Large intestine (tissue), 3 donors: Measurements from ENCODE around the gene FRMD3. TPM values are rescaled to one million over a fixed set of nuclear protein-coding genes. Genes with fewer than 3 reads are reported as not detected.

Source experiments
- DNase-seq, 2 donors: peaks; one replicate each; pipeline versions ENCODE4 v3.0.0 to v3.0.0-alpha.2; 2013
- H3K27ac ChIP-seq: one replicate; pipeline ENCODE4 v1.5.1; 2013; ENCODE audit warnings: low read length
- H3K27me3 ChIP-seq: 2 replicates; pipeline ENCODE4 v1.6.1; 2013; ENCODE audit warnings: low read length; ENCODE audit not compliant: control insufficient read depth, insufficient read depth
- H3K36me3 ChIP-seq: 2 replicates; pipeline ENCODE4 v1.6.1; 2013; ENCODE audit warnings: low read length; ENCODE audit not compliant: control insufficient read depth, insufficient read depth
- H3K4me1 ChIP-seq: one replicate; pipeline ENCODE4 v1.6.1; 2013; ENCODE audit warnings: low read length; ENCODE audit not compliant: control insufficient read depth, insufficient read depth
- H3K4me3 ChIP-seq: one replicate; pipeline ENCODE4 v1.5.1; 2013; ENCODE audit warnings: low read length
- H3K9me3 ChIP-seq: one replicate; pipeline ENCODE4 v1.6.1; 2013; ENCODE audit warnings: mild to moderate bottlenecking, low read depth, low read length, moderate library complexity; ENCODE audit not compliant: control insufficient read depth
- WGBS: methylation state at CpG from one replicate; pipeline ENCODE4 v1.1.5; 2013; ENCODE audit warnings: low lambda C conversion rate; ENCODE audit not compliant: insufficient coverage; 5-methylcytosine and 5-hydroxymethylcytosine counted together
- polyA plus RNA-seq: library from polyadenylated mRNA; unstranded; fragments of 120-200 nt; gene quantifications from one replicate; pipeline ENCODE4 v1.2.1, GENCODE V29; 2013

FRMD3 gene
- polyA plus RNA-seq, 1 donor, result 4.4 TPM

- Histone ChIP-seq H3K27me3 (no peaks in the 10 kb centered on the region), H3K9me3 (no peaks in the 10 kb centered on the region), H3K4me1 (no peaks in the 10 kb centered on the region), H3K27ac (no peak overlapping the region), H3K36me3 (no peaks in the 10 kb centered on the region), H3K4me3 (no peak overlapping the region)
- WGBS, result no CpG with 5 or more reads among the region's 8 CpGs
- DNase-seq, result peak; percentile 39 to 47
Observed at GRCh38 chr9:83304686-83305085, 233.5 kb downstream of the FRMD3 start.

GRCh38 chr9:83299571-83299970 lies 238.6 kb downstream of the FRMD3 start:
- Histone ChIP-seq H3K4me3 (no peak overlapping the region), H3K36me3 (no peaks in the 10 kb centered on the region), H3K27ac (no peak overlapping the region), H3K27me3 (no peaks in the 10 kb centered on the region), H3K9me3 (no peaks in the 10 kb centered on the region), H3K4me1 (no peaks in the 10 kb centered on the region)
- DNase-seq, result no peak
- WGBS, result no CpG with 5 or more reads among the region's 6 CpGs

DNA sequence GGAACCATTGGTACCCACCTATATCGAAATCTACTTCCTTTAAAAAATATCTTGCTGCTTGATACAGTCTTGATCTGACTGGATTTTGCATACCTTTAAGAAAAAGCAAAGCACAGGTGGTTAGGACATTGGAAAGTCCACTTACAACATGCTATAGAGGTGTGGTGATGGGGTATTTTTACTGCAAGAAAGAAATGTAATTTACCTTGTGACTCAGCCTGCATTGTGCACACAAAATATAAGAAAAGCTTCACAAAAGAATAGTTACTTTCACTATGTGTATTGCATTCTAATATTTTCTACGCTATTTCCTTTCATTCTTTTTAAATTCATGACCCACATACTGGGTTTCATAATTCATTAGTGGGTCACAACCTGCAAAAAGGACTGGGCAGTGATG lies 239.1 kb downstream of the FRMD3 start:
- Histone ChIP-seq H3K36me3 (no peaks in the 10 kb centered on the region), H3K27ac (no peak overlapping the region)
- 100% methylated on average over 1 of the region's 2 CpGs for WGBS

DNA sequence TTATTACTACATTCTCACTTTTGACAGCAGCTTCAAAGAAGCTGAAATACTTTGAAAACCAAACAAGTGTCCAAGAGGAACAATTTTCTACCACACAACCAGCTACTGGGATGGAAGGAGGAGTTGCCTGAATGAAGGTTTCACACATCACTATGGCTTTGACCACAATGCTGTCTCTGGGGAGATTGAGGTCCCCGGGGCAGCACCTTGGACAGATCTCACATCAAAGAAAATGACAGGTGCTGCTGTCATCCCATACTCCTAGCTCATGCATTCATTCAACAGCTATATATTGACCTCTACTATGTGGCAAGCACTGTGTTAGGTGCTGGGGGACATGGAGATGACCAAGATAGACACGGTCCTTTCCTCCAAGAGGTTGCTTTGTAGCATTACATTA lies 242.1 kb downstream of the FRMD3 start:
- no CpG with 5 or more reads among the region's 2 CpGs for WGBS
- Histone ChIP-seq H3K9me3 (no peaks in the 10 kb centered on the region), H3K4me1 (no peaks in the 10 kb centered on the region)

More for the DNA sequence above, 239.1 kb downstream of the FRMD3 start:
- DNase-seq, result no peak
- Histone ChIP-seq H3K9me3 (no peaks in the 10 kb centered on the region), H3K27me3 (no peaks in the 10 kb centered on the region), H3K4me3 (no peak overlapping the region), H3K4me1 (no peaks in the 10 kb centered on the region)

DNA sequence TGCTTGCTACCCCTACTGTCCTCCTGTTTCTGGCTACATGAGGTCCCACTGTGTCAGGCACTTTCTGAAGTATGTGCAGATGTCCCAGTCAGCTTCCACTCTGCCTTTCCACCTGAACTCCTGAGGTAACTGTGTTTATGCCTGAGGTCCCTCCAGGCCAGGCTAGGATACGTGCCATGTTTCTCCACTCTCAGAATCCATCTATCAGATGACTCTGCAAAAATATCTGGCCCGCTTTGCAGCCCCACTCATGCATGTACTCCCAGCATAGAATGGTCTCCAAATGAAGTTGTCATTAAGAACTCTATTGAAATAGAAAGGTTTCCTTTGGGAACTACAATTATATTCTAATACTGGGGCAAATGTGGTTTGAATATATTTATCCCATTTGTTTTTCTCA lies 243.4 kb downstream of the FRMD3 start:
- no peaks in the 10 kb centered on the region for H3K9me3 ChIP-seq
- no peaks in the 10 kb centered on the region for H3K36me3 ChIP-seq
- H3K4me1 ChIP-seq, result no peaks in the 10 kb centered on the region
- no peak for DNase-seq
- H3K4me3 ChIP-seq, result no peak overlapping the region
- H3K27me3 ChIP-seq, result no peaks in the 10 kb centered on the region
- no peak overlapping the region for H3K27ac ChIP-seq
- no CpG with 5 or more reads among the region's 2 CpGs for WGBS

More for the DNA sequence above, 242.1 kb downstream of the FRMD3 start:
- no peaks in the 10 kb centered on the region for H3K36me3 ChIP-seq
- no peaks in the 10 kb centered on the region for H3K27me3 ChIP-seq
- H3K4me3 ChIP-seq, result no peak overlapping the region
- DNase-seq, result no peak
- H3K27ac ChIP-seq, result no peak overlapping the region

DNA sequence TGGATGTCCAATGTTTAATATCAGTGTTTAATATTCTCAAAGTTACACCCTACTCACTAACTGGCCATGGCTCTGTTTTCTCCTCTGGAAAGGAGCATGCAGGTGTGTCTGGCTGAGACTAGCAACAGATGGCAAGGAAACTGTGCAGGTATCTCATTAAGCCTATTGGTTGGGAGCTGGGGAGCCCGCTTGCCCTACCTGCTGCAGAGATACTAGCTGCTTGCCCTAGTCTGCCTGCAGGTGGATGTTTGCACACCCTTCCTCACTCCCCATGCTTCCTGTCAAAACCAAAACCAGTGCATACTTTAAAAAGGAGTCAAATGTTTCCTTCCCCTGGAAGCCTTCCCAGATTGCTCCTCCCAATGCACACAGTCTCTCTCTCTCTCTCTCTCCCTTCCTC lies 247.0 kb downstream of the FRMD3 start:
- H3K27ac ChIP-seq, result no peak overlapping the region
- no peaks in the 10 kb centered on the region for H3K36me3 ChIP-seq
- no peaks in the 10 kb centered on the region for H3K9me3 ChIP-seq
- no peak for DNase-seq
- H3K4me3 ChIP-seq, result no peak overlapping the region
- no peaks in the 10 kb centered on the region for H3K4me1 ChIP-seq
- WGBS, result no CpG with 5 or more reads among the region's 1 CpG
- H3K27me3 ChIP-seq, result no peaks in the 10 kb centered on the region

DNA sequence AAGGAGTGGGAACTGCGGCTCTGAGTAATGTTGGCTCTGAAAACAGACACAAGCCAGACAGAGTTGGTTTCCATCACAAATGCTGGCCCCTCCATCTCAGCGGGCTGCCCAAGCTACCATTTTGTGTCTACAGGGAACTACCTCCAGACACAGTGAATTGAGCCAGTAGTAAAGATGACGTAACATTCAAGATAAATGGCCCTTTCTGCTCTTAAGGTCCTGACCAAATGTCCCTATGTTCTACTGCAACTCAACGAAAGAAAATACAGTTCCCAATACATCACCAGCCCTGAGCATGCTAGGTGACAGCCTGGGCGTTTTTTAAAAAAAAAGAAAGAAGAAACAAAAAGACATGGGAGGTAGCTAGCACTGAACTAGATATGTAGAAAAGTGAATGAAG lies 247.5 kb downstream of the FRMD3 start:
- no CpG with 5 or more reads among the region's 5 CpGs for WGBS
- Histone ChIP-seq H3K4me3 (no peak overlapping the region), H3K9me3 (no peaks in the 10 kb centered on the region), H3K27me3 (no peaks in the 10 kb centered on the region), H3K4me1 (no peaks in the 10 kb centered on the region), H3K27ac (no peak overlapping the region), H3K36me3 (no peaks in the 10 kb centered on the region)
- no peak for DNase-seq

- no peak for DNase-seq
- no peaks in the 10 kb centered on the region for H3K9me3 ChIP-seq
- H3K4me3 ChIP-seq, result no peak overlapping the region
- no peaks in the 10 kb centered on the region for H3K4me1 ChIP-seq
- no peaks in the 10 kb centered on the region for H3K36me3 ChIP-seq
- WGBS, result no CpG with 5 or more reads among the region's 1 CpG
- no peaks in the 10 kb centered on the region for H3K27me3 ChIP-seq
- H3K27ac ChIP-seq, result no peak overlapping the region
Observed at GRCh38 chr9:83287021-83287420, 251.2 kb downstream of the FRMD3 start.

GRCh38 chr9:83285445-83286225 lies 252.6 kb downstream of the FRMD3 start:
- no peaks in the 10 kb centered on the region for H3K36me3 ChIP-seq
- no peak overlapping the region for H3K4me3 ChIP-seq
- no peak for DNase-seq
- H3K27ac ChIP-seq, result no peak overlapping the region
- H3K9me3 ChIP-seq, result no peaks in the 10 kb centered on the region
- WGBS, result 71% methylated on average over 1 of the region's 3 CpGs
- H3K4me1 ChIP-seq, result no peaks in the 10 kb centered on the region
- H3K27me3 ChIP-seq, result no peaks in the 10 kb centered on the region

- Histone ChIP-seq H3K9me3 (no peaks in the 10 kb centered on the region), H3K36me3 (no peaks in the 10 kb centered on the region), H3K27ac (no peak overlapping the region), H3K27me3 (no peaks in the 10 kb centered on the region), H3K4me3 (no peak overlapping the region), H3K4me1 (no peaks in the 10 kb centered on the region)
- no peak for DNase-seq
- no CpG with 5 or more reads among the region's 5 CpGs for WGBS
Observed at GRCh38 chr9:83284746-83285145, 253.5 kb downstream of the FRMD3 start.

GRCh38 chr9:83283528-83283927 lies 254.7 kb downstream of the FRMD3 start:
- Histone ChIP-seq H3K4me1 (no peaks in the 10 kb centered on the region), H3K36me3 (no peaks in the 10 kb centered on the region), H3K9me3 (no peaks in the 10 kb centered on the region), H3K27me3 (no peaks in the 10 kb centered on the region), H3K27ac (no peak overlapping the region), H3K4me3 (no peak overlapping the region)
- WGBS, result 100% methylated on average over 2 of the region's 2 CpGs
- no peak for DNase-seq
